Esophagus squamous epithelium (tissue), 5 donors: Measurements from ENCODE around the gene ELP2. TPM values are rescaled to one million over a fixed set of nuclear protein-coding genes. Genes with fewer than 3 reads are reported as not detected.

Source experiments
- DNase-seq: peaks from one replicate; lab custom pipeline; 2025; lab: John Stamatoyannopoulos, UW
- H3K27ac ChIP-seq, 4 donors: fragments of 200-600 bp; sonication (generic); one replicate each; pipeline ENCODE4 v1.5.1; 2016 to 2019; ENCODE audit warnings: mild to moderate bottlenecking in 1 of 4
- H3K27me3 ChIP-seq, 4 donors: fragments of 200-600 bp; sonication (generic); 1 replicate in 3 of 4; 2 replicates in 1 of 4; pipeline versions ENCODE4 v1.5.1 to v1.6.0; 2017 to 2021; ENCODE audit warnings: antibody characterized with exemption in 1 of 4
- H3K36me3 ChIP-seq, 3 donors: fragments of 200-600 bp; sonication (generic); one replicate each; pipeline ENCODE4 v1.5.1; 2016 to 2019
- H3K4me1 ChIP-seq, 3 donors: fragments of 200-600 bp; sonication (generic); one replicate each; pipeline ENCODE4 v1.5.1; 2017 to 2019
- H3K4me3 ChIP-seq, 4 donors: fragments of 200-600 bp; sonication (generic); 1 replicate in 3 of 4; 2 replicates in 1 of 4; pipeline ENCODE4 v1.5.1; 2016 to 2019; ENCODE audit warnings: mild to moderate bottlenecking in 2 of 4, moderate library complexity in 1 of 4
- H3K9me3 ChIP-seq, 3 donors: fragments of 200-600 bp; sonication (generic); one replicate each; pipeline ENCODE4 v1.5.1; 2016 to 2019
- POLR2A ChIP-seq, 4 donors: fragments of 450-650 bp; IDR thresholded peaks; one replicate each; pipeline ENCODE4 v1.6.1; 2017; ENCODE audit warnings: antibody characterized with exemption in 4 of 4, mild to moderate bottlenecking in 4 of 4, moderate library complexity in 3 of 4
- WGBS, 2 donors: methylation state at CpG; one replicate each; pipeline ENCODE4 v1.1.5; 2018; 5-methylcytosine and 5-hydroxymethylcytosine counted together
- intact Hi-C: fragments of 100-400 bp; cut with DNase I; formaldehyde crosslinking; loops from one replicate; pipeline ENCODE4 v1.15.0; 2022
- total RNA-seq, 4 donors: library from RNA; depleted of rRNA; stranded (reverse); fragments of >200 nt; gene quantifications; one replicate each; pipeline ENCODE4 v1.1.0, GENCODE V29; 2016
- TF ChIP-seq, protein P1 (sequence below), 6 experiments: fragments of 450-650 bp in 4 of 6; fragments of 200-600 bp in 2 of 6; sonication (generic) in 2 of 6; IDR thresholded peaks; one replicate each; pipeline ENCODE4 v1.5.1; 2016 to 2019; ENCODE audit warnings: antibody characterized with exemption in 6 of 6, mild to moderate bottlenecking in 4 of 6, moderate library complexity in 4 of 6
- donor health status: DM: yes; HTN: yes; CAD: no.

Gene ELP2
- total RNA-seq, 4 donors from 2014 or later, result 13.0 to 61.0 (median 28.0) TPM

DNA sequence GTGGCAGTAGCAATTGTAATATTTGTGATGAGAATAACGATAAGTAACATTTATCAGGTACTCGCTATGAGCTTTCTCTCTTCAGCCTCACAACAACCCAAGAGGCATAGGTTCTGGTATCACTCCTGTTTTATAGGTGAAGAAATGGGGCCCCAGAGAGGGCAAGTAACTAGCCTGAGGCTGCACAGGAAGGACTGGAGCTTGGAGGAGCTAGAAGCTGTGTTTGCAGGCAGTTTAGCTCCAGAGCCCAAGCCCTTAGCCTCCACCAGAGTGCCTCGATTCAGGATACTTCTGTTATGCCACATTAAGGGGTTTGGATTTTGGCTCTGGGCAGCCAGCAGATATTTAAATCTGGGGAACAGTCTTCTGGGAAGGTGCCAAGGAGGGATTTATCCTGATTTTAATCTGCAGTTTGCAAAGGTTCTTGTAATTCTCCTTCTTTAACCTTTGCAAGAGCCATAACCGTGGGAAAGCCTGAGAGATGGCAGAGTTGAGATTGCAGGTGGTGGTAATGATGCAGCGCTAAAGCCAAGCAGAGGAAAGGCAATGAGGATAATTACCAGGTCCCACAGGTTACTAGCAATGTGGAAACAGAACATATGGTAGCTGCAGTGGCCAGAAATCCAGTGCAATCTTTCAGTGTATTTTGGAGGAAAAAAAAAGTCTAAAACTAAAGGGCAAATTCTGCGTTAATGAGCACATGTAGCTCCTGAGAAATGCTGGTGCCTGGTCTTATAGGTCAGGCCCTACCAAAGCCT lies 66.7 kb downstream of the ELP2 start:
- H3K27ac ChIP-seq, result no peak overlapping the region
- H3K9me3 ChIP-seq, result no peaks in the 10 kb centered on the region
- whole genome bisulfite sequencing, 2 donors, result 76 to 77% methylated on average over 6 of the region's 6 CpGs
- no peaks in the 10 kb centered on the region for H3K4me1 ChIP-seq
- DNase-seq, result no peak
- H3K27me3 ChIP-seq, result no peaks in the 10 kb centered on the region
- no peak overlapping the region for H3K4me3 ChIP-seq
- no peaks in the 10 kb centered on the region for H3K36me3 ChIP-seq
- no peak for TF ChIP-seq POLR2A (IDR thresholded peaks at IDR 0.05)
- TF ChIP-seq, protein P1, sequence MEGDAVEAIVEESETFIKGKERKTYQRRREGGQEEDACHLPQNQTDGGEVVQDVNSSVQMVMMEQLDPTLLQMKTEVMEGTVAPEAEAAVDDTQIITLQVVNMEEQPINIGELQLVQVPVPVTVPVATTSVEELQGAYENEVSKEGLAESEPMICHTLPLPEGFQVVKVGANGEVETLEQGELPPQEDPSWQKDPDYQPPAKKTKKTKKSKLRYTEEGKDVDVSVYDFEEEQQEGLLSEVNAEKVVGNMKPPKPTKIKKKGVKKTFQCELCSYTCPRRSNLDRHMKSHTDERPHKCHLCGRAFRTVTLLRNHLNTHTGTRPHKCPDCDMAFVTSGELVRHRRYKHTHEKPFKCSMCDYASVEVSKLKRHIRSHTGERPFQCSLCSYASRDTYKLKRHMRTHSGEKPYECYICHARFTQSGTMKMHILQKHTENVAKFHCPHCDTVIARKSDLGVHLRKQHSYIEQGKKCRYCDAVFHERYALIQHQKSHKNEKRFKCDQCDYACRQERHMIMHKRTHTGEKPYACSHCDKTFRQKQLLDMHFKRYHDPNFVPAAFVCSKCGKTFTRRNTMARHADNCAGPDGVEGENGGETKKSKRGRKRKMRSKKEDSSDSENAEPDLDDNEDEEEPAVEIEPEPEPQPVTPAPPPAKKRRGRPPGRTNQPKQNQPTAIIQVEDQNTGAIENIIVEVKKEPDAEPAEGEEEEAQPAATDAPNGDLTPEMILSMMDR (IDR thresholded peaks at IDR 0.05), result no peak
- intact Hi-C loops, result no loop called here

DNA sequence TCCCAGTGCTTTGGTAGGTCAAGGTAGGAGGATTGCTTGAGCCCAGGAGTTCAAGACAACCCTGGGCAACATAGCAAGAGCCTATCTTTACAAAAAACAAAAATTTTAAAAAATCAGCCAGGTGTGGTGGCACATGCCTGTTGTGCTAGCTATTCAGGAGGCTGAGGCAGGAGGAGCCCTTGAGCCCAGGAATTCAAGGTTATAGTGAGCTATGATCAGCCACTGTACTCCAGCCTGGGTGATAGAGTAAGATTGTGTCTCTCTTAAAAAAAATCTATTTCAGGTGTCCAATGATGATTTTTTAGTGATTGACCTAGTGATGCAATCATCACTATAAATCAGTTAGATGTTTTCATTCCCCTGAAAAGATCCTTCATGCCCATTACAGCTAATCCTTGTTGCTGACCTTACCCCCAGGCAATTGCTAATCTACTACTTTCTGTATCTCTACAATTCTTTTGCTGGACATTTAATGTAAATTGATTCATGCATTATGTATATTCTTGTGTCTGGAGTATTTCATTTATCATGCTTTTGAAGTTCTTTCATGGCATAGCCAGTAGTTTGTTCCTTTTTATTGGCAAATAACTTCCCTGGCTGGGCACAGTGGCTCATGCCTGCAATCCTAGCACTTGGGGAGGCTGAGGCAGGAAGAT lies 67.9 kb downstream of the ELP2 start:
- intact Hi-C loops, result no loop called here

DNA sequence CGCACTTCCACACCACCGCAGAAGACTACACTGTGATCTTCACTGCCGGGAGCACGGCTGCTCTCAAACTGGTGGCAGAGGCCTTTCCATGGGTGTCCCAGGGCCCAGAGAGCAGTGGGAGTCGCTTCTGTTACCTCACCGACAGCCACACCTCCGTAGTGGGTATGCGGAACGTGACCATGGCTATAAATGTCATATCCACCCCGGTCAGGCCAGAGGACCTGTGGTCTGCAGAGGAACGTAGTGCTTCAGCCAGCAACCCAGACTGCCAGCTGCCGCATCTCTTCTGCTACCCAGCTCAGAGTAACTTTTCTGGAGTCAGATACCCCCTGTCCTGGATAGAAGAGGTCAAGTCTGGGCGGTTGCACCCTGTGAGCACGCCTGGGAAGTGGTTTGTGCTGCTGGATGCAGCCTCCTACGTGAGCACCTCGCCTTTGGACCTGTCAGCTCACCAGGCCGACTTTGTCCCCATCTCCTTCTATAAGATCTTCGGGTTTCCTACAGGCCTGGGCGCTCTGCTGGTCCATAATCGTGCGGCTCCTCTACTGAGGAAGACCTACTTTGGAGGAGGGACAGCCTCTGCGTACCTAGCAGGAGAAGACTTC lies 70.1 kb downstream of the ELP2 start:
- H3K27me3 ChIP-seq, result no peaks in the 10 kb centered on the region
- WGBS, 2 donors, result 91% methylated on average over 9 to 14 of the region's 22 CpGs
- H3K27ac ChIP-seq, result no peak overlapping the region
- H3K36me3 ChIP-seq, result no peaks in the 10 kb centered on the region
- intact Hi-C loops, result no loop called here
- DNase-seq, result no peak
- no peak overlapping the region for H3K4me3 ChIP-seq
- TF ChIP-seq POLR2A (IDR thresholded peaks at IDR 0.05), result no peak
- TF ChIP-seq, protein P1 (IDR thresholded peaks at IDR 0.05), result no peak
- H3K4me1 ChIP-seq, result no peaks in the 10 kb centered on the region
- no peaks in the 10 kb centered on the region for H3K9me3 ChIP-seq

More for the DNA sequence above, 67.9 kb downstream of the ELP2 start:
- no peak for TF ChIP-seq POLR2A (IDR thresholded peaks at IDR 0.05)
- TF ChIP-seq, protein P1 (IDR thresholded peaks at IDR 0.05), result no peak
- H3K27ac ChIP-seq, result no peak overlapping the region
- no peak overlapping the region for H3K4me3 ChIP-seq
- H3K4me1 ChIP-seq, result no peaks in the 10 kb centered on the region
- no peak for DNase-seq
- no peaks in the 10 kb centered on the region for H3K27me3 ChIP-seq
- no peaks in the 10 kb centered on the region for H3K9me3 ChIP-seq
- no peaks in the 10 kb centered on the region for H3K36me3 ChIP-seq

DNA sequence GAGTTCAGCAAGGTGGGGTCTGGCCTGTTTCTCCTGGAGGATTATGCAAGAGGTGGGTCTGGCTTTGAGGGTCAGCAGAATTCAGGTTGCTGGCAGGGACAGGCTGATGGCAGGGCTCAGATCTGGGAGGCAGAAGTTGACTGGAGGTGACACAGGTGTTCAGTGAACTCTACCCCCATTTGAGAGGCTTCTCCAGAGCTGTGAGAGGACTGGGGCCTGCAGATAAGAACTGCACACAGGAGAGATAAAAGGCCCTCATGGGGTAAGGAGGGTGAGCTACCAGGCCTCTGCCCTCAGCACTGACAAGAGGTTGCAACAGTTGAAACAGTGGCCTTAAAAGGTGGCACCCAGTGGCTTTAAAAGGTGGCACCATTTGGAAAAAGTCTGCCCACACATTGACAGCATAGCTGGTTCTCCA lies 70.7 kb downstream of the ELP2 start:
- no peaks in the 10 kb centered on the region for H3K4me1 ChIP-seq
- H3K27me3 ChIP-seq, result no peaks in the 10 kb centered on the region
- intact Hi-C loops, result no loop called here
- H3K9me3 ChIP-seq, result no peaks in the 10 kb centered on the region
- DNase-seq, result no peak
- H3K36me3 ChIP-seq, result no peaks in the 10 kb centered on the region
- no peak overlapping the region for H3K4me3 ChIP-seq
- H3K27ac ChIP-seq, result no peak overlapping the region
- TF ChIP-seq POLR2A (IDR thresholded peaks at IDR 0.05), result no peak
- TF ChIP-seq, protein P1 (IDR thresholded peaks at IDR 0.05), result no peak

DNA sequence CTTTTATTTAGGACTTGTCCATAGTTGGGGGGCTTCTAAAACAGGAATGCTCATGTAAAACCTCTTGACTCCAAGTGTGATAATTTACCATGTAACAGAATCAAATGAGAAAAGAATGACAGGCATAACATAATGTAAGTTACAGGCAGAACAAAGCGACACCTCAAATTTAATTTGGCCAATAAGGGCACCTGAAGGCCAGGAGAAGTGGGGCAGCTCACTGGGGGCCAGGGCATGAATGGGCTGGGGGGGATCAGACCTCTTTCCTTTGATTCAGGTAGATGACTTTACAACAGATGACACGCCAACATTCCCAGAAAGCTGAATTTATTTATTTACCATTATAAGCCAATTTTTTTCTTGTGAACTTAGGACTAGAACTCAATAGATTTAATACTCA lies 72.1 kb downstream of the ELP2 start:
- Histone ChIP-seq H3K27me3 (no peaks in the 10 kb centered on the region), H3K4me1 (no peaks in the 10 kb centered on the region), H3K36me3 (peaks cover 0 to 1% (median 0%) of the 10 kb centered on the region in 3 donors), H3K4me3 (no peak overlapping the region), H3K27ac (no peak overlapping the region), H3K9me3 (no peaks in the 10 kb centered on the region)
- no peak for DNase-seq
- TF ChIP-seq POLR2A (IDR thresholded peaks at IDR 0.05), result no peak
- TF ChIP-seq, protein P1 (IDR thresholded peaks at IDR 0.05), result no peak
- WGBS, 2 donors, result 89 to 90% methylated on average over 2 of the region's 2 CpGs
- intact Hi-C loops, result no loop called here
